ENCODE data around the gene TACC2.

- no peak for TF ChIP-seq CTCF (conservative IDR thresholded peaks at IDR 0.05; ENCODE audit: low read length)
- no peak for TF ChIP-seq EZH2phosphoT487 (IDR thresholded peaks at IDR 0.05; ENCODE audit: borderline replicate concordance, low read depth, low read length)
Observed at GRCh38 chr10:122182308-122182707, 193.3 kb downstream of the TACC2 start.

All from OCI-LY7 (cell line).